IMR-90 (cell line): ENCODE measurements around the gene FAM236D. TPM values are rescaled to one million over a fixed set of nuclear protein-coding genes. Genes with fewer than 3 reads are reported as not detected.
"Not testable (repeated sequence)": the region's sequence is repeated elsewhere in the genome, so short reads cannot be mapped to it uniquely, and the experiment has no call there.

Experiments
- ATAC-seq: fragments of 200-7000 bp; cut with Tn5 transposase; 2 replicates; pipeline ENCODE4 v1.9.1; 2020; ENCODE audit warnings: low read depth, mild to moderate bottlenecking, moderate library complexity
- Bru-seq: library from RNA; stranded (reverse); fragments of 400-500 nt; gene quantifications from one replicate; lab custom pipeline; 2021; lab: Mats Ljungman, UMichigan
- BruChase-seq, 2 experiments: library from RNA; stranded (reverse); fragments of 400-500 nt; gene quantifications; one replicate each; lab custom pipeline; 2021; lab: Mats Ljungman, UMichigan
- BruUV-seq: library from RNA; stranded (reverse); fragments of 400-500 nt; replicated peaks from 2 replicates; lab custom pipeline; 2021; lab: Mats Ljungman, UMichigan
- CTCF ChIA-PET: fragments of 300-600 bp; formaldehyde crosslinking; extraction: SDS; loops from one replicate; lab custom pipeline; 2021; ENCODE audit warnings: antibody characterized with exemption; lab: Yijun Ruan, JAX
- POLR2A ChIA-PET: fragments of 300-600 bp; sonication (Branson Sonifier 250); formaldehyde crosslinking; loops from one replicate; lab custom pipeline; 2022; ENCODE audit warnings: antibody characterized with exemption; ENCODE audit not compliant: unreplicated experiment; lab: Charles Lee
- DNase-seq: peaks from one replicate; pipeline ENCODE4 v3.0.0; 2013
- H2AFZ ChIP-seq: replicated peaks from 2 replicates; pipeline ENCODE3; 2013; ENCODE audit warnings: low read length, mild to moderate bottlenecking; ENCODE audit not compliant: poor library complexity
- H2AK5ac ChIP-seq: 2 replicates; pipeline ENCODE4 v1.6.1; 2013; ENCODE audit warnings: low read depth, low read length, inconsistent platforms
- H2AK9ac ChIP-seq: replicated peaks from 2 replicates; pipeline ENCODE3; 2013; ENCODE audit warnings: mild to moderate bottlenecking, low read depth, low read length, moderate library complexity; ENCODE audit not compliant: poor library complexity
- H2BK120ac ChIP-seq: 2 replicates; pipeline ENCODE4 v1.6.1; 2013; ENCODE audit warnings: low read depth, low read length, inconsistent platforms
- H2BK15ac ChIP-seq: 3 replicates; pipeline ENCODE4 v1.6.1; 2013; ENCODE audit warnings: low read depth, low read length, inconsistent platforms
- H2BK20ac ChIP-seq: 2 replicates; pipeline ENCODE4 v1.6.1; 2013; ENCODE audit warnings: low read depth, mild to moderate bottlenecking, inconsistent platforms, low read length, moderate library complexity
- H2BK5ac ChIP-seq: 2 replicates; pipeline ENCODE4 v1.6.1; 2013; ENCODE audit warnings: mild to moderate bottlenecking, low read depth, low read length, inconsistent platforms; ENCODE audit not compliant: poor library complexity, severe bottlenecking
- H3K14ac ChIP-seq: replicated peaks from 2 replicates; pipeline ENCODE4 v1.6.1; 2013; ENCODE audit warnings: low read depth, low read length, inconsistent platforms
- H3K18ac ChIP-seq: 2 replicates; pipeline ENCODE4 v1.6.1; 2013; ENCODE audit warnings: low read depth, low read length, control low read depth
- H3K23ac ChIP-seq: 2 replicates; pipeline ENCODE4 v1.6.1; 2013; ENCODE audit warnings: low read depth, low read length, inconsistent platforms
- H3K27ac ChIP-seq: 2 replicates; pipeline ENCODE4 v1.5.1; 2013; ENCODE audit warnings: mild to moderate bottlenecking, control low read depth, low read length; ENCODE audit not compliant: insufficient read depth
- H3K27me3 ChIP-seq: 2 replicates; pipeline ENCODE4 v1.6.1; 2013; ENCODE audit warnings: low read length; ENCODE audit not compliant: control insufficient read depth, insufficient read depth
- H3K36me3 ChIP-seq: 2 replicates; pipeline ENCODE4 v1.6.1; 2013; ENCODE audit warnings: low read length, mixed read lengths; ENCODE audit not compliant: control insufficient read depth, insufficient read depth
- H3K4ac ChIP-seq: 2 replicates; pipeline ENCODE4 v1.6.1; 2013; ENCODE audit warnings: low read depth, low read length, inconsistent platforms
- H3K4me1 ChIP-seq: 2 replicates; pipeline ENCODE4 v1.6.1; 2013; ENCODE audit warnings: low read length, mixed read lengths; ENCODE audit not compliant: control insufficient read depth, insufficient read depth
- H3K4me2 ChIP-seq: 2 replicates; pipeline ENCODE4 v1.6.1; 2013; ENCODE audit warnings: low read depth, mild to moderate bottlenecking, control low read depth, low read length, moderate library complexity
- H3K4me3 ChIP-seq: 2 replicates; pipeline ENCODE4 v1.5.1; 2013; ENCODE audit warnings: low read depth, mild to moderate bottlenecking, control low read depth, low read length, moderate library complexity; ENCODE audit not compliant: insufficient read depth
- H3K56ac ChIP-seq: 2 replicates; pipeline ENCODE4 v1.6.1; 2013; ENCODE audit warnings: low read length, inconsistent platforms; ENCODE audit not compliant: insufficient read depth; ENCODE audit errors: extremely low read depth
- H3K79me1 ChIP-seq, 2 experiments: 2 replicates each; pipeline ENCODE4 v1.6.1; 2013; ENCODE audit warnings: low read length in 2 of 2, inconsistent platforms in 1 of 2, low read depth in 1 of 2
- H3K9ac ChIP-seq: 2 replicates; pipeline ENCODE4 v1.6.1; 2013; ENCODE audit warnings: low read depth, low read length, control low read depth
- H3K9me1 ChIP-seq: 2 replicates; pipeline ENCODE4 v1.6.1; 2013; ENCODE audit warnings: low read length, inconsistent platforms; ENCODE audit not compliant: insufficient read depth
- H3K9me3 ChIP-seq: 2 replicates; pipeline ENCODE4 v1.6.1; 2013; ENCODE audit warnings: low read length; ENCODE audit not compliant: control insufficient read depth, insufficient read depth
- H4K20me1 ChIP-seq: 2 replicates; pipeline ENCODE4 v1.6.1; 2013; ENCODE audit warnings: low read length, inconsistent platforms; ENCODE audit not compliant: insufficient read depth
- H4K5ac ChIP-seq: 2 replicates; pipeline ENCODE4 v1.6.1; 2013; ENCODE audit warnings: mild to moderate bottlenecking, low read depth, low read length, control low read depth
- H4K8ac ChIP-seq, 2 experiments: 2 replicates each; pipeline ENCODE4 v1.6.1; 2013; ENCODE audit warnings: low read depth in 2 of 2, low read length in 2 of 2, control low read depth in 1 of 2, inconsistent platforms in 1 of 2
- H4K91ac ChIP-seq: 2 replicates; pipeline ENCODE4 v1.6.1; 2013; ENCODE audit warnings: low read depth, low read length, inconsistent platforms; ENCODE audit not compliant: insufficient read depth
- WGBS, 2 experiments: methylation state at CpG; one replicate each; pipeline versions ENCODE4 v1.1.5 to v1.1.7; 2013; ENCODE audit warnings: missing lambda C conversion rate in 2 of 2; ENCODE audit not compliant: insufficient read length in 1 of 2; ENCODE audit errors: extremely low coverage in 2 of 2; 5-methylcytosine and 5-hydroxymethylcytosine counted together
- dilution Hi-C: fragments of 300-500 bp; cut with HindIII; formaldehyde crosslinking; loops from one replicate; pipeline ENCODE4 v1.14.3; 2018; ENCODE audit warnings: low sequenced_read_pairs; ENCODE audit not compliant: unreplicated experiment
- in situ Hi-C: fragments of 300-500 bp; cut with MboI; formaldehyde crosslinking; loops from 3 replicates; pipeline ENCODE4 v1.14.3; 2019; ENCODE audit warnings: low sequenced_read_pairs, inconsistent platforms, mixed read lengths
- intact Hi-C: fragments of 100-400 bp; cut with micrococcal nuclease; formaldehyde crosslinking; loops from 2 replicates; pipeline ENCODE4 v1.10.0; 2022
- long read RNA-seq: library from polyadenylated mRNA; unstranded; transcript quantifications from one replicate; pipeline ENCODE4 v2.0.0, GENCODE V29; 2021; ENCODE audit not compliant: unreplicated experiment
- polyA plus RNA-seq, 3 experiments: library from polyadenylated mRNA; depleted of rRNA; stranded (reverse); fragments of >200 nt; gene quantifications; 2 replicates each; pipeline ENCODE4 v1.2.3, GENCODE V29; 2012; ENCODE audit warnings: low replicate concordance in 1 of 3
- total RNA-seq: library from RNA; depleted of rRNA; stranded (reverse); fragments of >200 nt; gene quantifications from 2 replicates; pipeline ENCODE4 v1.2.3, GENCODE V29; 2012; rRNA removed

The FAM236D gene
- total RNA-seq (not detected in 2 replicates), polyA plus RNA-seq (2012; rRNA removed) (not detected in 2 replicates), Bru-seq, nascent RNA (not detected), BruChase-seq, experiment 1, labeled RNA remaining after a 6-hour chase (not detected), BruChase-seq, experiment 2, labeled RNA remaining after a 2-hour chase (not detected)
- not detected in 2 replicates for polyA plus RNA-seq (2012; cell fraction: cytosol; rRNA removed)
- polyA plus RNA-seq (2012; cell fraction: nucleus; rRNA removed; ENCODE audit: low replicate concordance), result not detected in 2 replicates
- long read RNA-seq, result 0 reads

- in situ Hi-C loops, H3K4me2 ChIP-seq, dilution Hi-C loops, H3K9me1 ChIP-seq, DNase-seq, H3K4me1 ChIP-seq, H2AFZ ChIP-seq, H3K23ac ChIP-seq, H3K9me3 ChIP-seq, H4K5ac ChIP-seq, H3K36me3 ChIP-seq, H2BK15ac ChIP-seq, H2BK5ac ChIP-seq, H2AK9ac ChIP-seq, POLR2A ChIA-PET, H3K14ac ChIP-seq, H4K8ac ChIP-seq, intact Hi-C loops, H2BK20ac ChIP-seq, BruUV-seq, H3K56ac ChIP-seq, ATAC-seq, H2AK5ac ChIP-seq, H3K4ac ChIP-seq, H3K4me3 ChIP-seq, H3K79me1 ChIP-seq, H3K9ac ChIP-seq, H3K27me3 ChIP-seq, H2BK120ac ChIP-seq, H3K18ac ChIP-seq, H4K91ac ChIP-seq, H3K27ac ChIP-seq, H4K20me1 ChIP-seq, CTCF ChIA-PET: not testable (repeated sequence)
- WGBS, 2 experiments, result no CpG with 5 or more reads among the region's 13 CpGs
Observed at GRCh38 chrX:72808110-72808509, at the start of gene FAM236D. TSS of gene FAM236D (minus strand) at chrX:72808210. CDS start at chrX:72808110, 100 bp downstream.

DNA sequence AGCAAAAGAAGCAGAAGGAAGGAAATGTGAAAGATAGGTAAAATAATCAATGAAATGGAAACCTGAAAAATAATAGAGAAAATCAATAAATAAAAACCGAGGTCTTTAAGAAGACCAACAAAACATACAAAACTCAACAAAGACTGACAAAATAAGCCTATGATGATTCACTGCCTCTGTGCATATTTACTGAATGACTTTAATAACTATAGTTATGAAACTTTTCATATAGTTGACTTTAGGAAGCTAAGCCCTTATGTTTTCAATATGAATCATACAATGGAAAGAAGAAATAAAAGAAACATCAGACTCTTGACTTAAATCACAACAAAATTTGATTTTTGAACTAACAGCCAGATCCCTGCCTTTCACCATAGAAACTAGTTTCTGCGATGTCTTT is 29.5 kb upstream of the FAM236D start:
- H3K9me3 ChIP-seq, H2BK120ac ChIP-seq, H2BK20ac ChIP-seq, H4K8ac ChIP-seq, in situ Hi-C loops, BruUV-seq, dilution Hi-C loops, H3K4ac ChIP-seq, CTCF ChIA-PET, DNase-seq, H2AK5ac ChIP-seq, H2BK15ac ChIP-seq, H4K20me1 ChIP-seq, H3K36me3 ChIP-seq, H3K23ac ChIP-seq, H3K79me1 ChIP-seq, H3K27me3 ChIP-seq, H3K18ac ChIP-seq, H3K9me1 ChIP-seq, H4K91ac ChIP-seq, H3K4me3 ChIP-seq, H2BK5ac ChIP-seq, H3K14ac ChIP-seq, POLR2A ChIA-PET, ATAC-seq, H2AK9ac ChIP-seq, H3K9ac ChIP-seq, H4K5ac ChIP-seq, H3K4me1 ChIP-seq, H2AFZ ChIP-seq, intact Hi-C loops, H3K4me2 ChIP-seq, H3K56ac ChIP-seq, H3K27ac ChIP-seq: not testable (repeated sequence)
- WGBS, 2 experiments, result no CpG with 5 or more reads among the region's 2 CpGs
